PC-3 (cell line): ENCODE results near the gene FAHD1.

Experiments used
- EZH2 ChIP-seq: fragments of 300-600 bp; sonication (generic); IDR thresholded peaks from one replicate; pipeline ENCODE4 v1.6.1; 2017; ENCODE audit warnings: antibody characterized with exemption, mild to moderate bottlenecking, low read length; ENCODE audit not compliant: unreplicated experiment
- EZH2phosphoT487 ChIP-seq: fragments of 300-600 bp; sonication (generic); IDR thresholded peaks from 2 replicates; pipeline ENCODE4 v1.6.1; 2018; ENCODE audit warnings: mild to moderate bottlenecking, antibody characterized with exemption, low read length, borderline replicate concordance
- TF ChIP-seq, protein P1 (sequence below): fragments of 300-600 bp; sonication (generic); conservative IDR thresholded peaks from 2 replicates; pipeline ENCODE4 v1.5.1; 2017; ENCODE audit warnings: antibody characterized with exemption, low read depth, mild to moderate bottlenecking, low read length

- TF ChIP-seq, protein P1, sequence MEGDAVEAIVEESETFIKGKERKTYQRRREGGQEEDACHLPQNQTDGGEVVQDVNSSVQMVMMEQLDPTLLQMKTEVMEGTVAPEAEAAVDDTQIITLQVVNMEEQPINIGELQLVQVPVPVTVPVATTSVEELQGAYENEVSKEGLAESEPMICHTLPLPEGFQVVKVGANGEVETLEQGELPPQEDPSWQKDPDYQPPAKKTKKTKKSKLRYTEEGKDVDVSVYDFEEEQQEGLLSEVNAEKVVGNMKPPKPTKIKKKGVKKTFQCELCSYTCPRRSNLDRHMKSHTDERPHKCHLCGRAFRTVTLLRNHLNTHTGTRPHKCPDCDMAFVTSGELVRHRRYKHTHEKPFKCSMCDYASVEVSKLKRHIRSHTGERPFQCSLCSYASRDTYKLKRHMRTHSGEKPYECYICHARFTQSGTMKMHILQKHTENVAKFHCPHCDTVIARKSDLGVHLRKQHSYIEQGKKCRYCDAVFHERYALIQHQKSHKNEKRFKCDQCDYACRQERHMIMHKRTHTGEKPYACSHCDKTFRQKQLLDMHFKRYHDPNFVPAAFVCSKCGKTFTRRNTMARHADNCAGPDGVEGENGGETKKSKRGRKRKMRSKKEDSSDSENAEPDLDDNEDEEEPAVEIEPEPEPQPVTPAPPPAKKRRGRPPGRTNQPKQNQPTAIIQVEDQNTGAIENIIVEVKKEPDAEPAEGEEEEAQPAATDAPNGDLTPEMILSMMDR, result no peak
- no peak for TF ChIP-seq EZH2
- TF ChIP-seq EZH2phosphoT487, result no peak
Observed at GRCh38 chr16:1871974-1872635, 45.1 kb downstream of the FAHD1 start, which contains the start of gene MEIOB.
